ENCODE data around the gene N4BP2L1.

Gene N4BP2L1

GRCh38 chr13:32455594-32455903 lies 27.6 kb upstream of the N4BP2L1 start:
- Histone ChIP-seq H3K36me3 (ENCODE audit: control insufficient read depth in 1 of 2, insufficient read depth in 2 of 2, low read length in 2 of 2) (no peaks in the 10 kb centered on the region), H3K4me3 (ENCODE audit: low read depth in 1 of 2, low read length in 2 of 2) (no peak overlapping the region)

GRCh38 chr13:32454886-32455593 lies 27.1 kb upstream of the N4BP2L1 start:
- Histone ChIP-seq H3K9me3 (ENCODE audit: control insufficient read depth in 1 of 2, low read length in 2 of 2) (peaks cover 4 to 6% of the 10 kb centered on the region in 2 donors), H3K27me3 (ENCODE audit: control insufficient read depth in 1 of 2, insufficient read depth in 2 of 2, low read length in 2 of 2) (no peaks in the 10 kb centered on the region), H3K9ac (ENCODE audit: low read depth in 1 of 2, low read length in 2 of 2) (no peak overlapping the region), H3K27ac (ENCODE audit: low read depth, low read length) (no peak overlapping the region), H3K4me3 (ENCODE audit: low read depth in 1 of 2, low read length in 2 of 2) (no peak overlapping the region), H3K4me1 (ENCODE audit: control insufficient read depth in 1 of 2, insufficient read depth in 2 of 2, low read length in 2 of 2) (no peaks in the 10 kb centered on the region), H3K36me3 (ENCODE audit: control insufficient read depth in 1 of 2, insufficient read depth in 2 of 2, low read length in 2 of 2) (no peaks in the 10 kb centered on the region)

More at GRCh38 chr13:32455594-32455903, 27.6 kb upstream of the N4BP2L1 start:
- H3K9ac ChIP-seq (ENCODE audit: low read depth in 1 of 2, low read length in 2 of 2): no peak overlapping the region
- H3K4me1 ChIP-seq (ENCODE audit: control insufficient read depth in 1 of 2, insufficient read depth in 2 of 2, low read length in 2 of 2): no peaks in the 10 kb centered on the region
- H3K9me3 ChIP-seq (ENCODE audit: control insufficient read depth in 1 of 2, low read length in 2 of 2): peaks cover 4 to 6% of the 10 kb centered on the region in 2 donors
- no peak overlapping the region for H3K27ac ChIP-seq (ENCODE audit: low read depth, low read length)
- H3K27me3 ChIP-seq (ENCODE audit: control insufficient read depth in 1 of 2, insufficient read depth in 2 of 2, low read length in 2 of 2): no peaks in the 10 kb centered on the region

- Histone ChIP-seq H3K36me3 (ENCODE audit: control insufficient read depth in 1 of 2, insufficient read depth in 2 of 2, low read length in 2 of 2) (no peaks in the 10 kb centered on the region), H3K27ac (ENCODE audit: low read depth, low read length) (no peak overlapping the region), H3K4me3 (ENCODE audit: low read depth in 1 of 2, low read length in 2 of 2) (no peak overlapping the region), H3K9ac (ENCODE audit: low read depth in 1 of 2, low read length in 2 of 2) (no peak overlapping the region), H3K4me1 (ENCODE audit: control insufficient read depth in 1 of 2, insufficient read depth in 2 of 2, low read length in 2 of 2) (peaks cover 0 to under 1% of the 10 kb centered on the region in 2 donors), H3K9me3 (ENCODE audit: control insufficient read depth in 1 of 2, low read length in 2 of 2) (peaks cover 4 to 6% of the 10 kb centered on the region in 2 donors), H3K27me3 (ENCODE audit: control insufficient read depth in 1 of 2, insufficient read depth in 2 of 2, low read length in 2 of 2) (no peaks in the 10 kb centered on the region)
These were observed 26.1 kb upstream of the N4BP2L1 start for GRCh38 chr13:32453981-32454380.

GRCh38 chr13:32448972-32449371 lies 21.0 kb upstream of the N4BP2L1 start:
- H3K4me1 ChIP-seq (ENCODE audit: control insufficient read depth in 1 of 2, insufficient read depth in 2 of 2, low read length in 2 of 2): peaks cover 0 to 7% of the 10 kb centered on the region in 2 donors
- H3K27me3 ChIP-seq (ENCODE audit: control insufficient read depth in 1 of 2, insufficient read depth in 2 of 2, low read length in 2 of 2): no peaks in the 10 kb centered on the region
- no peak overlapping the region for H3K27ac ChIP-seq (ENCODE audit: low read depth, low read length)
- no peak overlapping the region for H3K9ac ChIP-seq (ENCODE audit: low read depth in 1 of 2, low read length in 2 of 2)
- no peaks in the 10 kb centered on the region for H3K36me3 ChIP-seq (ENCODE audit: control insufficient read depth in 1 of 2, insufficient read depth in 2 of 2, low read length in 2 of 2)
- no peaks in the 10 kb centered on the region for H3K9me3 ChIP-seq (ENCODE audit: control insufficient read depth in 1 of 2, low read length in 2 of 2)
- H3K4me3 ChIP-seq (ENCODE audit: low read depth in 1 of 2, low read length in 2 of 2): no peak overlapping the region

- Histone ChIP-seq H3K9me3 (ENCODE audit: control insufficient read depth in 1 of 2, low read length in 2 of 2) (no peaks in the 10 kb centered on the region), H3K9ac (ENCODE audit: low read depth in 1 of 2, low read length in 2 of 2) (no peak overlapping the region), H3K36me3 (ENCODE audit: control insufficient read depth in 1 of 2, insufficient read depth in 2 of 2, low read length in 2 of 2) (no peaks in the 10 kb centered on the region), H3K4me1 (ENCODE audit: control insufficient read depth in 1 of 2, insufficient read depth in 2 of 2, low read length in 2 of 2) (peaks cover 0 to 7% of the 10 kb centered on the region in 2 donors), H3K4me3 (ENCODE audit: low read depth in 1 of 2, low read length in 2 of 2) (no peak overlapping the region), H3K27me3 (ENCODE audit: control insufficient read depth in 1 of 2, insufficient read depth in 2 of 2, low read length in 2 of 2) (no peaks in the 10 kb centered on the region), H3K27ac (ENCODE audit: low read depth, low read length) (no peak overlapping the region)
These were observed 20.1 kb upstream of the N4BP2L1 start for GRCh38 chr13:32447894-32448623.

- Histone ChIP-seq H3K27ac (ENCODE audit: low read depth, low read length) (no peak overlapping the region), H3K4me1 (ENCODE audit: control insufficient read depth in 1 of 2, insufficient read depth in 2 of 2, low read length in 2 of 2) (peaks cover 0 to 7% of the 10 kb centered on the region in 2 donors), H3K9me3 (ENCODE audit: control insufficient read depth in 1 of 2, low read length in 2 of 2) (no peaks in the 10 kb centered on the region), H3K9ac (ENCODE audit: low read depth in 1 of 2, low read length in 2 of 2) (no peak overlapping the region), H3K4me3 (ENCODE audit: low read depth in 1 of 2, low read length in 2 of 2) (no peak overlapping the region), H3K36me3 (ENCODE audit: control insufficient read depth in 1 of 2, insufficient read depth in 2 of 2, low read length in 2 of 2) (no peaks in the 10 kb centered on the region), H3K27me3 (ENCODE audit: control insufficient read depth in 1 of 2, insufficient read depth in 2 of 2, low read length in 2 of 2) (no peaks in the 10 kb centered on the region)
These were observed 19.0 kb upstream of the N4BP2L1 start for GRCh38 chr13:32446773-32447465.

- H3K9me3 ChIP-seq (ENCODE audit: control insufficient read depth in 1 of 2, low read length in 2 of 2): no peaks in the 10 kb centered on the region
- H3K9ac ChIP-seq (ENCODE audit: low read depth in 1 of 2, low read length in 2 of 2): no peak overlapping the region
- no peak overlapping the region for H3K27ac ChIP-seq (ENCODE audit: low read depth, low read length)
- no peaks in the 10 kb centered on the region for H3K27me3 ChIP-seq (ENCODE audit: control insufficient read depth in 1 of 2, insufficient read depth in 2 of 2, low read length in 2 of 2)
- no peak overlapping the region for H3K4me3 ChIP-seq (ENCODE audit: low read depth in 1 of 2, low read length in 2 of 2)
- H3K36me3 ChIP-seq (ENCODE audit: control insufficient read depth in 1 of 2, insufficient read depth in 2 of 2, low read length in 2 of 2): no peaks in the 10 kb centered on the region
- peaks cover 0 to 7% of the 10 kb centered on the region in 2 donors for H3K4me1 ChIP-seq (ENCODE audit: control insufficient read depth in 1 of 2, insufficient read depth in 2 of 2, low read length in 2 of 2)
These were observed 18.3 kb upstream of the N4BP2L1 start for GRCh38 chr13:32446220-32446619.

GRCh38 chr13:32445461-32445860 lies 17.5 kb upstream of the N4BP2L1 start:
- Histone ChIP-seq H3K36me3 (ENCODE audit: control insufficient read depth in 1 of 2, insufficient read depth in 2 of 2, low read length in 2 of 2) (no peaks in the 10 kb centered on the region), H3K4me3 (ENCODE audit: low read depth in 1 of 2, low read length in 2 of 2) (no peak overlapping the region), H3K9me3 (ENCODE audit: control insufficient read depth in 1 of 2, low read length in 2 of 2) (no peaks in the 10 kb centered on the region), H3K9ac (ENCODE audit: low read depth in 1 of 2, low read length in 2 of 2) (no peak overlapping the region), H3K27me3 (ENCODE audit: control insufficient read depth in 1 of 2, insufficient read depth in 2 of 2, low read length in 2 of 2) (no peaks in the 10 kb centered on the region), H3K4me1 (ENCODE audit: control insufficient read depth in 1 of 2, insufficient read depth in 2 of 2, low read length in 2 of 2) (peaks cover 0 to 7% of the 10 kb centered on the region in 2 donors), H3K27ac (ENCODE audit: low read depth, low read length) (no peak overlapping the region)

GRCh38 chr13:32443111-32443510 lies 15.2 kb upstream of the N4BP2L1 start:
- no peak overlapping the region for H3K9ac ChIP-seq (ENCODE audit: low read depth in 1 of 2, low read length in 2 of 2)
- no peak overlapping the region for H3K27ac ChIP-seq (ENCODE audit: low read depth, low read length)
- no peaks in the 10 kb centered on the region for H3K4me1 ChIP-seq (ENCODE audit: control insufficient read depth in 1 of 2, insufficient read depth in 2 of 2, low read length in 2 of 2)
- no peak overlapping the region for H3K4me3 ChIP-seq (ENCODE audit: low read depth in 1 of 2, low read length in 2 of 2)
- no peaks in the 10 kb centered on the region for H3K9me3 ChIP-seq (ENCODE audit: control insufficient read depth in 1 of 2, low read length in 2 of 2)
- H3K36me3 ChIP-seq (ENCODE audit: control insufficient read depth in 1 of 2, insufficient read depth in 2 of 2, low read length in 2 of 2): no peaks in the 10 kb centered on the region
- H3K27me3 ChIP-seq (ENCODE audit: control insufficient read depth in 1 of 2, insufficient read depth in 2 of 2, low read length in 2 of 2): no peaks in the 10 kb centered on the region

GRCh38 chr13:32438871-32439270 lies 10.9 kb upstream of the N4BP2L1 start:
- Histone ChIP-seq H3K9ac (ENCODE audit: low read depth in 1 of 2, low read length in 2 of 2) (no peak overlapping the region), H3K4me3 (ENCODE audit: low read depth in 1 of 2, low read length in 2 of 2) (no peak overlapping the region), H3K9me3 (ENCODE audit: control insufficient read depth in 1 of 2, low read length in 2 of 2) (no peaks in the 10 kb centered on the region), H3K27me3 (ENCODE audit: control insufficient read depth in 1 of 2, insufficient read depth in 2 of 2, low read length in 2 of 2) (no peaks in the 10 kb centered on the region), H3K4me1 (ENCODE audit: control insufficient read depth in 1 of 2, insufficient read depth in 2 of 2, low read length in 2 of 2) (no peaks in the 10 kb centered on the region), H3K27ac (ENCODE audit: low read depth, low read length) (no peak overlapping the region), H3K36me3 (ENCODE audit: control insufficient read depth in 1 of 2, insufficient read depth in 2 of 2, low read length in 2 of 2) (no peaks in the 10 kb centered on the region)

Measured in duodenal mucosa (tissue), 2 donors.